ENCODE measurements around the gene BSDC1. TPM values are rescaled to one million over a fixed set of nuclear protein-coding genes. Genes with fewer than 3 reads are reported as not detected.

Gene BSDC1
- polyA plus RNA-seq, 1 of the 3 experiments (the other 2 are of a cell fraction), result 51.0 TPM

DNA sequence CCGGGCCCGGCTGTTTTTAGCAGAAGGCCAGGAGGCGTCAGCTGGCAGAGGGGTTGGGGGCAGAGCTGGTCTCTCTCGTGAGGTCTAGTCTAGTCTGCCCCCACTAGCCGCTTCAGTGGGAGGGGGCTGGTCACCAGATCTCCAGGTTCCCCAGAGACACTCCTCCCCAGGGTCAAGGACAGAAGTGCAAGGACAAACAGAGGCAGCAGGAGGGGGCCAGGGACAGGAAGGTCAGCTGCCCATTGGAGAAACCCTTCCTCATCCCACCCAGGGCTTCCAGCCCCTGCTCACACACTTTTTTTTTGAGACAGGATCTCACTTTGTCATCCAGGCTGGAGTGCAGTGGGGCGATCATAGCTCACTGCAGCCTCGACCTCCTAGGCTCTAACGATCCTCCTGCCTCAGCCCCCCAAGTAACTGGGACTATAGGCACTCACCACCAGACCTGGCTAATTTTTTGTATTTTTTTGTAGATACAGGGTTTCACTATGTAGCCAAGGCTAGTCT is 41.9 kb downstream of the BSDC1 start (continued):
- TF ChIP-seq, protein P1, sequence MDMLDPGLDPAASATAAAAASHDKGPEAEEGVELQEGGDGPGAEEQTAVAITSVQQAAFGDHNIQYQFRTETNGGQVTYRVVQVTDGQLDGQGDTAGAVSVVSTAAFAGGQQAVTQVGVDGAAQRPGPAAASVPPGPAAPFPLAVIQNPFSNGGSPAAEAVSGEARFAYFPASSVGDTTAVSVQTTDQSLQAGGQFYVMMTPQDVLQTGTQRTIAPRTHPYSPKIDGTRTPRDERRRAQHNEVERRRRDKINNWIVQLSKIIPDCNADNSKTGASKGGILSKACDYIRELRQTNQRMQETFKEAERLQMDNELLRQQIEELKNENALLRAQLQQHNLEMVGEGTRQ (IDR thresholded peaks at IDR 0.05; ENCODE audit: borderline replicate concordance, low read depth, low read length), result no peak

DNA sequence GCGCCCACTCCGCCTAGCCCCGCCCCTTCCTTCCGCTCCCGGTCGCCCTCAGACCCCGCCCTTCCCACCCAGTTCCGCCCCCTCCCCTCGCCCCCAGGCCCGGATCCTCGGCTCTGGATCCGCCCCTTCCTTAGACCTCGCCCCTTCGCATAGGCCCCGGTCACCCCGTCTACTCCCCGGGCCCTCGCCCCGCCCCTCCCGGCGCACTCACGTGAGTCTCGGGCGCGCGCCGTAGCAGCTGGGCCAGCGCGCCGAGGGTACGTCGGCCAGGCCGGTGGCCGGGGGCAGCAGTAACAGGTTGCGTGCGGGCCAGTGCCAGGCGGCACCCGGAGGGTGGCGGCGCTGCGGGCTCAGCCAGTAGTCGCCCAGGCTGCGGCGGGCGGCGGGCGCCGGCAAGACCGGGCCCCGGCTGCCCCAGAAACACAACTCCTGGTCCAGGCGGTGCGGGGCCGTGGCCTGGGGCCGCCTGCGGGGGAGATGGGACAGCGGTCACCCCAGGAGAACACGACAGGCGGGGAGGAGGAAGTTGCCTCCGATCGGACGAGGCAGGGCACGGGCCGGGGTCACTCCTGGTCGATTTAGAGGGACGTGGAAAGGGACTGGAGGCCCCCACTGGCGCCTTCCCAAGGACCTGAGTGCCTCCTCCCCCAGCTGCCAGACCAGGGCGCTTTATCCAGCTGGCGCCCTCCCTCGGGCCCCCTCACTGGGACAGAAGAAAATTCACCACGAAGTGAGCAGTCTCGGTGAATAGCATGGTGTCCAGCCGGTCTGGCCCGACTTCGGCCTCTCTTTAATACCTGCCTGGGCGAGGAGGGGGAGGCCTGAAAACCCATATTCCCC is 42.6 kb downstream of the BSDC1 start:
- Histone ChIP-seq H3K79me2 (ENCODE audit: insufficient read depth) (peaks cover 8% of the 10 kb centered on the region; the same call in 1 of the 2 replicates), H3K9me3 (no peaks in the 10 kb centered on the region), H3K36me3 (replicated peaks in 1 of 2; ENCODE audit: control insufficient read depth in 1 of 2, insufficient read depth in 2 of 2, low read length in 1 of 2) (no peaks in the 10 kb centered on the region), H4K20me1 (ENCODE audit: insufficient read depth) (no peaks in the 10 kb centered on the region), H3K4me1 (ENCODE audit: control insufficient read depth in 1 of 2, insufficient read depth in 2 of 2, low read depth in 1 of 2, low read length in 1 of 2) (peaks cover 4 to 9% of the 10 kb centered on the region in 2 experiments; a peak in 2 of 4 replicates), H3K27me3 (ENCODE audit: insufficient read depth) (no peaks in the 10 kb centered on the region), H3K9ac (peak overlapping the region; percentile 87), H3F3A (replicated peaks; ENCODE audit: insufficient read depth) (peaks cover 2% of the 10 kb centered on the region), H3K27ac (ENCODE audit: low read depth in 2 of 2, low read length in 1 of 2) (peak overlapping the region; percentile 79 to 90), H3K9me2 (no peaks in the 10 kb centered on the region), H3K4me3 (ENCODE audit: low read depth in 2 of 2, low read length in 1 of 2) (peak overlapping the region; percentile 62 to 84), H3K4me2 (peak overlapping the region; percentile 96), H2AFZ (ENCODE audit: low read depth) (peak overlapping the region; percentile 89; the same call in 1 of the 2 replicates)
- TF ChIP-seq NRF1 (IDR thresholded peaks at IDR 0.05; ENCODE audit: low read depth, low read length) (peak; percentile 21; the same call in 1 of the 2 replicates), TAF1 (IDR thresholded peaks at IDR 0.05; ENCODE audit: borderline replicate concordance, low read depth, low read length) (peak; percentile 59), FOXM1 (IDR thresholded peaks at IDR 0.05; ENCODE audit: low read depth) (no peak), JUND (IDR thresholded peaks at IDR 0.05) (no peak), POLR2AphosphoS5 (IDR thresholded peaks at IDR 0.05; ENCODE audit: low read depth, low read length) (peak; percentile 61), FOXJ3 (CRISPR knock-in tag; IDR thresholded peaks at IDR 0.05) (no peak), RXRA (IDR thresholded peaks at IDR 0.05; ENCODE audit: borderline replicate concordance, low read depth) (no peak), TCF12 (IDR thresholded peaks at IDR 0.05) (no peak), GABPA (IDR thresholded peaks at IDR 0.05; ENCODE audit: low read depth) (peak; percentile 29; the same call in 1 of the 2 replicates)
- TF ChIP-seq, protein P2, sequence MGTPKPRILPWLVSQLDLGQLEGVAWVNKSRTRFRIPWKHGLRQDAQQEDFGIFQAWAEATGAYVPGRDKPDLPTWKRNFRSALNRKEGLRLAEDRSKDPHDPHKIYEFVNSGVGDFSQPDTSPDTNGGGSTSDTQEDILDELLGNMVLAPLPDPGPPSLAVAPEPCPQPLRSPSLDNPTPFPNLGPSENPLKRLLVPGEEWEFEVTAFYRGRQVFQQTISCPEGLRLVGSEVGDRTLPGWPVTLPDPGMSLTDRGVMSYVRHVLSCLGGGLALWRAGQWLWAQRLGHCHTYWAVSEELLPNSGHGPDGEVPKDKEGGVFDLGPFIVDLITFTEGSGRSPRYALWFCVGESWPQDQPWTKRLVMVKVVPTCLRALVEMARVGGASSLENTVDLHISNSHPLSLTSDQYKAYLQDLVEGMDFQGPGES (IDR thresholded peaks at IDR 0.05; ENCODE audit: low read depth, low read length), result no peak
- TF ChIP-seq, protein P3, sequence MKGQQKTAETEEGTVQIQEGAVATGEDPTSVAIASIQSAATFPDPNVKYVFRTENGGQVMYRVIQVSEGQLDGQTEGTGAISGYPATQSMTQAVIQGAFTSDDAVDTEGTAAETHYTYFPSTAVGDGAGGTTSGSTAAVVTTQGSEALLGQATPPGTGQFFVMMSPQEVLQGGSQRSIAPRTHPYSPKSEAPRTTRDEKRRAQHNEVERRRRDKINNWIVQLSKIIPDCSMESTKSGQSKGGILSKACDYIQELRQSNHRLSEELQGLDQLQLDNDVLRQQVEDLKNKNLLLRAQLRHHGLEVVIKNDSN (IDR thresholded peaks at IDR 0.05; ENCODE audit: borderline replicate concordance, low read depth), result peak; percentile 75
- TF ChIP-seq, protein P1 (IDR thresholded peaks at IDR 0.05; ENCODE audit: borderline replicate concordance, low read depth, low read length), result no peak
- TF ChIP-seq, protein P4, sequence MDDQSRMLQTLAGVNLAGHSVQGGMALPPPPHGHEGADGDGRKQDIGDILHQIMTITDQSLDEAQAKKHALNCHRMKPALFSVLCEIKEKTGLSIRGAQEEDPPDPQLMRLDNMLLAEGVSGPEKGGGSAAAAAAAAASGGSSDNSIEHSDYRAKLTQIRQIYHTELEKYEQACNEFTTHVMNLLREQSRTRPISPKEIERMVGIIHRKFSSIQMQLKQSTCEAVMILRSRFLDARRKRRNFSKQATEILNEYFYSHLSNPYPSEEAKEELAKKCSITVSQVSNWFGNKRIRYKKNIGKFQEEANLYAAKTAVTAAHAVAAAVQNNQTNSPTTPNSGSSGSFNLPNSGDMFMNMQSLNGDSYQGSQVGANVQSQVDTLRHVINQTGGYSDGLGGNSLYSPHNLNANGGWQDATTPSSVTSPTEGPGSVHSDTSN (IDR thresholded peaks at IDR 0.05), result no peak
- TF ChIP-seq, protein P5, sequence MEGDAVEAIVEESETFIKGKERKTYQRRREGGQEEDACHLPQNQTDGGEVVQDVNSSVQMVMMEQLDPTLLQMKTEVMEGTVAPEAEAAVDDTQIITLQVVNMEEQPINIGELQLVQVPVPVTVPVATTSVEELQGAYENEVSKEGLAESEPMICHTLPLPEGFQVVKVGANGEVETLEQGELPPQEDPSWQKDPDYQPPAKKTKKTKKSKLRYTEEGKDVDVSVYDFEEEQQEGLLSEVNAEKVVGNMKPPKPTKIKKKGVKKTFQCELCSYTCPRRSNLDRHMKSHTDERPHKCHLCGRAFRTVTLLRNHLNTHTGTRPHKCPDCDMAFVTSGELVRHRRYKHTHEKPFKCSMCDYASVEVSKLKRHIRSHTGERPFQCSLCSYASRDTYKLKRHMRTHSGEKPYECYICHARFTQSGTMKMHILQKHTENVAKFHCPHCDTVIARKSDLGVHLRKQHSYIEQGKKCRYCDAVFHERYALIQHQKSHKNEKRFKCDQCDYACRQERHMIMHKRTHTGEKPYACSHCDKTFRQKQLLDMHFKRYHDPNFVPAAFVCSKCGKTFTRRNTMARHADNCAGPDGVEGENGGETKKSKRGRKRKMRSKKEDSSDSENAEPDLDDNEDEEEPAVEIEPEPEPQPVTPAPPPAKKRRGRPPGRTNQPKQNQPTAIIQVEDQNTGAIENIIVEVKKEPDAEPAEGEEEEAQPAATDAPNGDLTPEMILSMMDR (IDR thresholded peaks at IDR 0.05), result peak; percentile 24; the same call in 1 of the 2 replicates
- ChIA-PET POLR2A (interaction anchor here (0.9 to 3.5 kb wide), 4 partner anchors 14 to 43 kb away, joined by 3 to 24 read pairs (median 5); partner anchors contain the start of gene MARCKSL1), CTCF (interaction anchor here (0.8 to 3.4 kb wide), 6 partner anchors 15 to 135 kb away, joined by 4 to 24 read pairs (median 4); partner anchors contain the start of gene MARCKSL1)
- under 1% methylated on average over 32 of the region's 75 CpGs for WGBS (ENCODE audit: low lambda C conversion rate)
- peak; percentile 100 for DNase-seq

Data from SK-N-SH (cell line).